NCI-H2107 treated with DMSO at 0.1 percent for 48 hours (cell line): ENCODE measurements around the gene WNT9B.

ENCODE experiments used
- DNase-seq: peaks from one replicate; lab custom pipeline; 2025; ENCODE audit not compliant: unreplicated experiment; lab: John Stamatoyannopoulos, UW

The WNT9B gene

DNA sequence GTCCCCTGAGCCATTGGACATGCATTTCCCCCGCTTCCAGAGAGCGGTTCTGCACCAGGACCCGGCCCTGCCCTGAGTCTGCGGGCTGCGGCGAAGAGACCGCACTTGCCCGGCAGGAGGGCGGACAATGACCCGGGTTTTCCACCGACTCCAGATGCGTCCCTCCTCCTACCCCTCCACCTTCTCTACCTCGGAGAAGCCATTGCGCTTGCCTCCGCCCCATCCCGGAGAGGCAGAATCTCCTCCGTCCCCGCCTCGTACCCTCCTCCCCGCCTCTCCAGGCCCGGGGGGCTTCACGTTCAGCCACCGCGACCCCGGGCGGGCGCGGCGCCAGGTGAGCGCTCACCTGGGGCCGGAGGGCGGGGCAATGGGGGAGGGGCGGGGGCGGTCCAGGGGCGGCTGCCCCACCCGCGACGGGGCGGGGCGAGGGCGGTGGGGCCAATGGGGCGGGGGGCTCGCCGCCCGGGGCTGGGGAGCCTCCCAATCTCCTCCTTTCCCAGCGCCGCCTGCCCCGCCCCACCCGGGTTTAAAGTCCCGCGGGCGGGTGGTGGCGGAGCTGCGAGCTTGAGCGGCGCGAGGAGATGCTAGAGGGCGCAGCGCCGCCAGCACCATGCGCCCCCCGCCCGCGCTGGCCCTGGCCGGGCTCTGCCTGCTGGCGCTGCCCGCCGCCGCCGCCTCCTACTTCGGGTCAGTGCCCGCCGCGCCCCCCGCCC lies at the start of gene WNT9B:
TSS of gene WNT9B (plus strand) at position 555 of the 713 bp plus-strand sequence. CDS start at position 611, 56 bp downstream.
- no peak for DNase-seq

DNA sequence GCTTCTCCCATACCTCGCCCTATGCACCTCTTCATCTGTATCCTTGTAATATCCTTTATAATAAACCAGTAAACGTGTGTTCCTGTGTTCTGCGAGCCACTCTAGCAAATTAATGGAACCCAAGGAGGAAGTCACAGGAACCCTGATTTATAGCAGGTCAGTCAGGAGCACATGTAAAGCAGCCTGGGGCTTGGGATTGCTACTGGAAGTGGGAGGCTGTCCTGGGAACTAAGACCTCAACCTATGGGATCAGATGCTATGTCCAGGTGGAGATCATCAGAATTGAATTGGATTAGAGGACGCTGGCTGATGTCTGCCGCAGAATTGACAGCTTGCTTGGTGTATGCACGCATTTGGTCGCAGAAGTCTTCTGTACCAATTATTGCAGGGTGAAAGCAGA lies 48.6 kb upstream of the WNT9B start:
- no peak for DNase-seq

GRCh38 chr17:46803544-46803943 lies 47.8 kb upstream of the WNT9B start:
- no peak for DNase-seq

GRCh38 chr17:46805771-46806170 lies 45.6 kb upstream of the WNT9B start:
- no peak for DNase-seq

- no peak for DNase-seq
Measured at GRCh38 chr17:46809110-46809571, 42.2 kb upstream of the WNT9B start.

- no peak for DNase-seq
Measured at GRCh38 chr17:46810837-46811236, 40.5 kb upstream of the WNT9B start.

GRCh38 chr17:46811978-46812583 lies 39.3 kb upstream of the WNT9B start:
- DNase-seq = no peak

GRCh38 chr17:46812624-46813318 lies 38.6 kb upstream of the WNT9B start:
- no peak for DNase-seq

DNA sequence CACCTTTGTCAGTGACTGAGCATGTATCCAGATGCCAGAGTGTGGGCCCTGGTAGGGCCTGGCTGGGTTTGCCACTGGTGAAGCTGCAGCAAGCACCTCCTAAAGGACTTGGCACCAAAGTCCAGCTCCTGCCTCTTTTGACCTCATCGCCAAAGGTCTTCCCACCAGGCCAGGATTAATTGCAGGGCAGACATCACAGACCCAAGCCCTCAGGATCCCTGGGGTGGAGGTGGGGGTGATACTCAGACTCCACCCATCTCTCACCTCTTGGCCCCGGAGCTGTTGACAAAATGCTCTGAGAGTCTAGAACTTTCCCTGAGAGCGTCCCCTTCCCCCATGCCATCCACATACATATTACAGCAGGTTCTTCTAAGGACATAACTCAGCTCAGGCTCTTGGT lies 37.5 kb upstream of the WNT9B start:
- no peak for DNase-seq

DNA sequence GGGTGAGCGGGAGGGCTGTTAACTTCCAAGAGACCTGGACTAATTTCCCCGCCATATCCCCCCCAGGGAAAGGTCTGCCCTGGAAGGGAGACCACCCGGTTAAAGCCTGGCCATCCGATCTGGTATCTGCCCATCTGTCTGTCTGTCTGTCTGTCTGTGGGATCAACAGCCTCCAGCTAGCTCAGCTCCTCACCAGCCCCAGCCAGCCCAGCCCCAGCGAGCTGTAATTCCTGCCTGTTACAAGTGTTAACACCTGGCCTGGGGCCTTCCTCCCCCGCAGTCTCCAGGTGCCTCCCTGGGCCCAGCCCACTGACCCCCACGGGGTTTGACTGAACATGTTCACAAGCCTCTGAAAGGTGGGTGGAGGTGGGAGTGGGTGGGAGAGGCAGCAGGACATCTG lies 36.9 kb upstream of the WNT9B start:
- DNase-seq = no peak

- no peak for DNase-seq
Measured at GRCh38 chr17:46815474-46816353, 35.7 kb upstream of the WNT9B start.

DNA sequence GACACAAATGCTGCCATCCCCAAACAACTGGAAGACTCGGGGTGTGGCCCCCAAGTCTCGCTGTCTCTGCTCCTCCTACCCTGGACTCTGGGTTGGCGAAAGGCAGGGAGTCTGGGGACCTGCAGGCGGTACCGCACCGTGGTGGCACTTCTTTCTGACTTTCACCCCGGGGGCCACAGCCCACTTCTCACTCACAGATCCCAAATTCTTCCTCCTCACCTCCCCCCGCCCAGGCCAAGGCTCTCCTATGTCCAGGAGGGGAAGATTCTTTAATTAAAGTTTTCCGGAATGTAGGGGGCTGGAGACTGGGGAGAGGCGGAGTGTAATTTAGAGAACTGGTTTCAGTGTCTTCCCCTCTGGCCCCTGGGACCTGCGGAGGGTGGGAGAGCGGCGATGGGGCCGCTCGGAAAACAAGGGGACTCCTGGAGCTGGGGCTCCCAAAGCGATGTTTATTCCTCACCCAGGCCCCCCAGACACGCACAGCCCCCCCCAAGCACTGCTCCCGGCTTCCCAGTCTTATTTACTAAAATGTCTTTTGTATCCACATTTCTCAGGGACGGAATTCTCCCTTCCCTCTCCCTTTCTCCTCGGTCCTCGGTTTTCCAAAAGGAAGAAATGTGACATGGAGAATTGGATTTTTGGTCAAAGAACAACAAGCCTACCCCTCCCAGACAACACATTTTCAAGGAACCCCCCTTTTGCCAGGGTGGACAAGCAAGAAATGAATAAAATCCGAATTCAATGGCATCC lies 34.1 kb upstream of the WNT9B start:
- DNase-seq = no peak

DNA sequence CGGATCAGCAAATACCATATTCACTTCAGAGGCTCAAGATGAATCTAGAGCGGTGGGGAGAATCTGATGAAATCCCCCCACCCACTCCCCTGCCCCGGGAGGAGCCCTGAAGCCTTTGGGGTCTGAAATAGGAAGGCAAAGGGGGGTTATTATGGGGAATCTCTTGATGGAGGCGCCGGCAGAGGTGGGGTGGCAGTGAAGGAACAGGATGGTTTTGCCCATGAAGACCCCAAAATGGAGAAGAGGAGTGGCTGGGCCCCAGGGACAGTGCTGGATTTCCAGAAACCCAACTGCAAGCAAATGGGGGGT lies 33.5 kb upstream of the WNT9B start:
- no peak for DNase-seq

DNA sequence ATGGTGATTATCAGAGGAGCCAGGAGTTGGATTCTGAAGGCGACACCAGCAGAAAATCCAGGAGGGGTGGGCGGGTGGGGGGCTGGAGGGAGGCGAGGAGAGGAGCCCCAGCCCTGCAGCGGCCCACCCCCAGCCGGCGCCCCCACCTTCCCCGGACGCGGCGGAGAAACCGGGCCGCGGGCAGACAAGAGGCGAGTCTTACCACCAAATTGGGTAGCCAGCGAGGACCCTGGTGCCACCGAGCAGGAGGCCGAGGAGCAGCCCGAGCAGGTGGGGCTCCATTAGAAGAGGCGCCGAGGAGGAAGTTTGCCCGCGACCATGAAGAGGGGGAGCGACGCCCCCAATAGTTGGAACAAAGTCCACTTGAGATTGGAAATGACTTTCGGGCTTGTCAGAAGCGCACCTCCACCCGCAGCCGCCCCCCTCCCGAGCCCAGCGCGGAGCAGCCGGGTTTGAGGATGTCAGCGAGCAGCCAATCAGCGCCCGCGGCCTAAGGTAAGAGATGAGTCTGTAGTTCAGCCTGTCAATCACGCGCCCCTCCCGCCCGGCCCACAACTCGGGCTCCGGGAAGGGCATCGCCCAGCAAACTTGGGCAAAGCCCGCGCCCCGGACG lies 33.0 kb upstream of the WNT9B start, which contains the start of gene WNT3:
TSS of gene WNT3 (minus strand) at position 377 of the 613 bp plus-strand sequence. CDS start at position 282, 95 bp downstream.
- no peak for DNase-seq

DNA sequence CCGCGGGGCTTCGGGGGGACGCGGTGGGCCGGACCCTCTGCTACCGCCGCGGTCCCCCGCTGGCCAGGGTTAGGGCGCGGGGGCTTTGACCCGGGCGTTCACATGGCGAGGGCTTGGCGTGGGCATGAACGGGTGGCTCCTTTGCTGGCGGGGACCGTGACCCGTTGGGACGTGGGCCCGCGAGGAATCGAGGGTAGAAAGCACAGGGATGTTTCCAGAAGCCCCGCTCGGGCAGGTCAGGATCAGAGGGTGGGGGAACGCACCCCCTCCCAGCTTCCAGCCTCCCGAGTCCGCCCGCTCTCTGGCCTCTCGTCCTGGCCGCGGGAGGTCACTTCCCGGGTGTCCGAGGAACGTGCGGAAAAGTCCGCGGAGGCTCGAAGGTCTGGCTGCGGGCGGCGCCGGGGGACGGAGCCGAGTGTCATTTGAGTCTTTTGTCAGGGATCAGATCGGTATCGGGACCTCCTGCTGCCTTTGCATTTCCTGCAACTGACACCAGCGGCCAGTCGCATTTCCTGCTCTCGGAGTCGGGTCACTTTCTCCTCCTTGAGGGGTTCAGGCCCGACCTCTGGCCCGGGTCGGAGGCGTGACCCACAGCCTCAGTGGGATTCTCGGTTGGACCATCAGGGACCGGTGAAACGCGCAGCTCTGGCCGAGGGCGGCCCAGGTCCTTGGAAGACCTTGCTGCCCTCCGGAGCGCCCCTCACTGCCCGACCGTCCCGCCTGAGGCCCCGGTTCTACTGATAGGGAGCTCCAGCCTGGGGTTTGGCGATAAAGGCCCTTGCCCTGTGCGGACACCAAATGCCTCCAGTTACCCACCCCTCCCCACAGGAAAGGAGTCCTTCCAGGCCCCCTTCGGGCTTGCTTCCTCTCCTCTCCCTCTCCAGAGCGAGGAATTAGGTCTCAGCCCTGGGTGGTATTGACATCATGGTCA lies 32.2 kb upstream of the WNT9B start:
- DNase-seq = no peak

DNA sequence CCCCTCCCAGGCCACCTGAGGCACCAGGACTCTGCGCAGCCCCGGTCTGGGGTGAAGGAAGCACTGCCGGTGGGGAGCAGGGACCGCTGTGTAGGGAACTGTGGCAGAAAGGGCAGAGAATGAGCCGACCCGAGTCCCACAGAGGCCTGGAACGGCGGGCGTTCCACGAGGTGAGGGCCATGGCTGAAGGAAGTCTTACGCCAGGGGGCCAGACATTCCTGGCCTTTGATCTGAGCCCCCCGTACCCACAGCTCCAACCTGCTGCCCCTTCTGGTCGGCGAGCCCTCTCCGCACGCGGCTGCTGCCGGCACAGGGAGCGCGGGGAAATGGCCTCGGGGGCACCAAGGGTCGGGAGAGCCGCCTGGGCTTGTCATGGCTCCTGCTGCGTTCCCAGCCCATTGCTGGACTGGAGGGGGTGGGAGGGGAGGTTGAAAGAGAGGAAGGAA lies 31.5 kb upstream of the WNT9B start:
- DNase-seq = no peak

- no peak for DNase-seq
Measured at GRCh38 chr17:46820592-46821450, 30.6 kb upstream of the WNT9B start.
